Measurements from ENCODE around the gene OOEP. TPM values are rescaled to one million over a fixed set of nuclear protein-coding genes. Genes with fewer than 3 reads are reported as not detected.

Gene OOEP
- total and polyA plus RNA-seq, 2 of the 13 experiments (the other 11 are each of a cell fraction or from before 2014, with no cell fraction given): not detected

DNA sequence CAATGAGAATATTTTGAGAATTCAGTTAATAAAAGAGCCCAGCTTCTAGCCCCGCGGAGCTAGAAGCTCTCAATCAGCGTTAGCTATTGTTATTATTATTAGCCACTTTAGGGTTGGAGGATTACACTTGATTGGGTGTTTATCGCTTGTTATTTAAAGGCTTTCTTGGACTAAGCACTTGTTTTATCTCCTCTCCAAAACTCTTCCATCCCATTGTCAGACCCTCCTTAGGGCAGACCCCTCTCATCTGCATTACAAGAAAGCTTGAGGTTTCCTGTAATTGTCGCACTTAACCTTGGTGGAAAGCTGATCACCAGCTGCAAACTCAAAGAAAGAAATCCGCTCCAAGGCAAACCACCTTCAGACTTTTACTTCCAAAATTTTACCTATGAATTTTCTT is 20.4 kb downstream of the OOEP start:
- no peaks in the 10 kb centered on the region for H3K9me3 ChIP-seq (ENCODE audit: low read length)
- H3K9ac ChIP-seq (ENCODE audit: insufficient read depth, low read depth, low read length): no peak overlapping the region
- H3K27ac ChIP-seq (ENCODE audit: extremely low read length, insufficient read depth, low read length): no peak overlapping the region
- BruUV-seq (replicated peaks): no TSS peak
- DNase-seq (ENCODE audit: low spot score): no peak
- no peak overlapping the region for H3K4me3 ChIP-seq (replicated peaks in 1 of 3; ENCODE audit: insufficient read depth in 1 of 3, low read depth in 2 of 3, low read length in 3 of 3)
- intact Hi-C loops (cut with micrococcal nuclease; ENCODE audit: unreplicated experiment) (no loop called here), in situ Hi-C loops (cut with HindIII; ENCODE audit: extremely low pct_ligation_motif_present, low pct_unique_long_range_greater_than_20kb) (no loop called here)
- FAIRE-seq: no peak
- 2% methylated on average over 6 of the region's 6 CpGs for WGBS (ENCODE audit: low lambda C conversion rate)
- H3K27me3 ChIP-seq (ENCODE audit: control insufficient read depth in 1 of 2, insufficient read depth in 2 of 2, low read length in 2 of 2): peaks cover 0 to 21% of the 10 kb centered on the region in 2 experiments; a peak in 2 of 5 replicates
- H2AFZ ChIP-seq (ENCODE audit: low read length): no peak overlapping the region
- ChIA-PET POLR2A (no interaction called here), CTCF (ENCODE audit: low intra/inter-chr PET ratio, low total read pairs) (no interaction called here)
- H3K36me3 ChIP-seq (replicated peaks in 1 of 2; ENCODE audit: control insufficient read depth in 1 of 2, insufficient read depth in 2 of 2, low read length in 2 of 2): no peaks in the 10 kb centered on the region
- ATAC-seq: no peak
- no peak overlapping the region for H3K4me2 ChIP-seq (ENCODE audit: low read depth, low read length)
- H3K79me2 ChIP-seq (ENCODE audit: insufficient read depth, low read length): no peaks in the 10 kb centered on the region
- no peaks in the 10 kb centered on the region for H4K20me1 ChIP-seq (ENCODE audit: insufficient read depth, low read length)
- TF ChIP-seq PAF1 (CRISPR knock-in tag; IDR thresholded peaks at IDR 0.05) (no peak), ARNT (IDR thresholded peaks at IDR 0.05) (no peak), ZSCAN21 (CRISPR knock-in tag; IDR thresholded peaks at IDR 0.05; ENCODE audit: borderline replicate concordance) (no peak), STAT5B (CRISPR knock-in tag; IDR thresholded peaks at IDR 0.05) (no peak), ZNF761 (CRISPR knock-in tag; conservative IDR thresholded peaks at IDR 0.05) (no peak), ZNF354B (CRISPR knock-in tag; IDR thresholded peaks at IDR 0.05) (no peak), FOXJ3 (CRISPR knock-in tag; IDR thresholded peaks at IDR 0.05; ENCODE audit: borderline replicate concordance) (no peak), CEBPB (IDR thresholded peaks at IDR 0.05; ENCODE audit: borderline replicate concordance, low read depth, low read length) (no peak), MBD4 (IDR thresholded peaks at IDR 0.05; ENCODE audit: borderline replicate concordance, low read length) (no peak)
- no peaks in the 10 kb centered on the region for H3K4me1 ChIP-seq (ENCODE audit: insufficient read depth, low read length)

DNA sequence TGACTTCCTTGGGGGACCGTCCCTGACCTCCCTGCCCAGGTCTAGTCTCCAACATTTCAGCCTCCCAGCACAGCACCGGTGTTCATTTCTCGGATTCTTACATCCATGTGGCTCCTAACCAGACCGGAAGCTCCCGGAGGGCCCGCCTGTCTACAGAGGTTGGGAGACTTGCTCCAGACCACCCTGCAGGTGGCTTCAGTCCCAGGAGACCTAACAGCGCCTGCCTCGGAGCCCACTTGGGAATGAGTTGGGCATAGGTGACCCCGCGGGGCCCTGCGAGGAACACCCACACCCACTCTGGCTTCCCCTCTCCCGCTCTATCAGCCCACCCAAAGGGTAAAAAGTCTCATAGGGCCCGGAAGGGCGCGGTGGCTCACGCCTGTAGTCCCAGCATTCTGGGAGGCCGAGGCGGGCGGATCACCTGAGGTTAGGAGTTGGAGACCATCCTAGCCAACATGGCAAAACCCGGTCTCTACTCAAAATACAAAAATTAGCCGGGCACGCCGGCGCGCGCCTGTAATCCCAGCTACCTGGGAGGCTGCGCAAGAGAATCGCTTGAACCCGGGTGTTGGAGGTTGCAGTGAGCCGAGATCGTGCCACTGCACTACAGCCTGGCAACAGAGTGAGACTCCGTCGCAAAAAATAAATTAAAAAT is 21.0 kb downstream of the OOEP start:
- no peak for DNase-seq (ENCODE audit: low spot score)
- FAIRE-seq: no peak
- in situ Hi-C loops (cut with HindIII; ENCODE audit: extremely low pct_ligation_motif_present, low pct_unique_long_range_greater_than_20kb): no loop called here
- TF ChIP-seq HOXA3 (CRISPR knock-in tag; IDR thresholded peaks at IDR 0.05): no peak
- no peak for TF ChIP-seq STAT5B (CRISPR knock-in tag; IDR thresholded peaks at IDR 0.05)
- TF ChIP-seq, protein P1, sequence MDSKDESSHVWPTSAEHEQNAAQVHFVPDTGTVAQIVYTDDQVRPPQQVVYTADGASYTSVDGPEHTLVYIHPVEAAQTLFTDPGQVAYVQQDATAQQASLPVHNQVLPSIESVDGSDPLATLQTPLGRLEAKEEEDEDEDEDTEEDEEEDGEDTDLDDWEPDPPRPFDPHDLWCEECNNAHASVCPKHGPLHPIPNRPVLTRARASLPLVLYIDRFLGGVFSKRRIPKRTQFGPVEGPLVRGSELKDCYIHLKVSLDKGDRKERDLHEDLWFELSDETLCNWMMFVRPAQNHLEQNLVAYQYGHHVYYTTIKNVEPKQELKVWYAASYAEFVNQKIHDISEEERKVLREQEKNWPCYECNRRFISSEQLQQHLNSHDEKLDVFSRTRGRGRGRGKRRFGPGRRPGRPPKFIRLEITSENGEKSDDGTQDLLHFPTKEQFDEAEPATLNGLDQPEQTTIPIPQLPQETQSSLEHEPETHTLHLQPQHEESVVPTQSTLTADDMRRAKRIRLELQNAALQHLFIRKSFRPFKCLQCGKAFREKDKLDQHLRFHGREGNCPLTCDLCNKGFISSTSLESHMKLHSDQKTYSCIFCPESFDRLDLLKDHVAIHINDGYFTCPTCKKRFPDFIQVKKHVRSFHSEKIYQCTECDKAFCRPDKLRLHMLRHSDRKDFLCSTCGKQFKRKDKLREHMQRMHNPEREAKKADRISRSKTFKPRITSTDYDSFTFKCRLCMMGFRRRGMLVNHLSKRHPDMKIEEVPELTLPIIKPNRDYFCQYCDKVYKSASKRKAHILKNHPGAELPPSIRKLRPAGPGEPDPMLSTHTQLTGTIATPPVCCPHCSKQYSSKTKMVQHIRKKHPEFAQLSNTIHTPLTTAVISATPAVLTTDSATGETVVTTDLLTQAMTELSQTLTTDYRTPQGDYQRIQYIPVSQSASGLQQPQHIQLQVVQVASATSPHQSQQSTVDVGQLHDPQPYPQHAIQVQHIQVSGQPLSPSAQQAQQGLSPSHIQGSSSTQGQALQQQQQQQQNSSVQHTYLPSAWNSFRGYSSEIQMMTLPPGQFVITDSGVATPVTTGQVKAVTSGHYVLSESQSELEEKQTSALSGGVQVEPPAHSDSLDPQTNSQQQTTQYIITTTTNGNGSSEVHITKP (CRISPR knock-in tag; IDR thresholded peaks at IDR 0.05; ENCODE audit: low read depth): no peak
- TF ChIP-seq ZNF510 (CRISPR knock-in tag; IDR thresholded peaks at IDR 0.05; ENCODE audit: low read depth): no peak
- no peak for TF ChIP-seq ZFP36 (IDR thresholded peaks at IDR 0.05; ENCODE audit: borderline replicate concordance, low read depth, low read length, partially characterized antibody)
- TF ChIP-seq, protein P2, sequence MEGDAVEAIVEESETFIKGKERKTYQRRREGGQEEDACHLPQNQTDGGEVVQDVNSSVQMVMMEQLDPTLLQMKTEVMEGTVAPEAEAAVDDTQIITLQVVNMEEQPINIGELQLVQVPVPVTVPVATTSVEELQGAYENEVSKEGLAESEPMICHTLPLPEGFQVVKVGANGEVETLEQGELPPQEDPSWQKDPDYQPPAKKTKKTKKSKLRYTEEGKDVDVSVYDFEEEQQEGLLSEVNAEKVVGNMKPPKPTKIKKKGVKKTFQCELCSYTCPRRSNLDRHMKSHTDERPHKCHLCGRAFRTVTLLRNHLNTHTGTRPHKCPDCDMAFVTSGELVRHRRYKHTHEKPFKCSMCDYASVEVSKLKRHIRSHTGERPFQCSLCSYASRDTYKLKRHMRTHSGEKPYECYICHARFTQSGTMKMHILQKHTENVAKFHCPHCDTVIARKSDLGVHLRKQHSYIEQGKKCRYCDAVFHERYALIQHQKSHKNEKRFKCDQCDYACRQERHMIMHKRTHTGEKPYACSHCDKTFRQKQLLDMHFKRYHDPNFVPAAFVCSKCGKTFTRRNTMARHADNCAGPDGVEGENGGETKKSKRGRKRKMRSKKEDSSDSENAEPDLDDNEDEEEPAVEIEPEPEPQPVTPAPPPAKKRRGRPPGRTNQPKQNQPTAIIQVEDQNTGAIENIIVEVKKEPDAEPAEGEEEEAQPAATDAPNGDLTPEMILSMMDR (CRISPR knock-in tag; IDR thresholded peaks at IDR 0.05): no peak

More for the DNA sequence above, 21.0 kb downstream of the OOEP start:
- intact Hi-C loops (cut with micrococcal nuclease; ENCODE audit: unreplicated experiment): no loop called here
- BruUV-seq (replicated peaks): no TSS peak
- POLR2A ChIA-PET: no interaction called here
- no peak for ATAC-seq
- Histone ChIP-seq H3K79me2 (ENCODE audit: insufficient read depth, low read length) (no peaks in the 10 kb centered on the region), H3K9ac (ENCODE audit: insufficient read depth, low read depth, low read length) (no peak overlapping the region), H3K9me3 (ENCODE audit: low read length) (no peaks in the 10 kb centered on the region), H4K20me1 (ENCODE audit: insufficient read depth, low read length) (no peaks in the 10 kb centered on the region), H3K27me3 (ENCODE audit: control insufficient read depth in 1 of 2, insufficient read depth in 2 of 2, low read length in 2 of 2) (peaks cover 0 to 21% of the 10 kb centered on the region in 2 experiments; a peak in 2 of 5 replicates), H3K27ac (ENCODE audit: extremely low read length, insufficient read depth, low read length) (no peak overlapping the region), H3K4me2 (ENCODE audit: low read depth, low read length) (no peak overlapping the region), H3K4me1 (ENCODE audit: insufficient read depth, low read length) (no peaks in the 10 kb centered on the region), H2AFZ (ENCODE audit: low read length) (no peak overlapping the region), H3K36me3 (replicated peaks in 1 of 2; ENCODE audit: control insufficient read depth in 1 of 2, insufficient read depth in 2 of 2, low read length in 2 of 2) (no peaks in the 10 kb centered on the region), H3K4me3 (replicated peaks in 1 of 3; ENCODE audit: insufficient read depth in 1 of 3, low read depth in 2 of 3, low read length in 3 of 3) (no peak overlapping the region)
- 64% methylated on average over 16 of the region's 33 CpGs for WGBS (ENCODE audit: low lambda C conversion rate)
- CTCF ChIA-PET (ENCODE audit: low intra/inter-chr PET ratio, low total read pairs): no interaction called here

Measured in HepG2 (cell line).